Nephron (organoid): Measurements from ENCODE around the gene RAD51AP1.
A peak's percentile ranks its signal among the peaks of the same experiment; 100 is the strongest.

Experiments
- H3K27ac Mint-ChIP-seq, 3 experiments: 2 replicates each; pipeline ENCODE4 v1.8.0; 2020; ENCODE audit warnings: mixed read lengths in 3 of 3, mild to moderate bottlenecking in 2 of 3, moderate library complexity in 1 of 3
- H3K27me3 Mint-ChIP-seq: 2 replicates; pipeline ENCODE4 v1.8.0; 2021; ENCODE audit warnings: low read depth, mild to moderate bottlenecking, moderate library complexity, mixed read lengths
- H3K36me3 Mint-ChIP-seq: 2 replicates; pipeline ENCODE4 v1.8.0; 2020; ENCODE audit warnings: low read depth, mixed read lengths
- H3K4me1 Mint-ChIP-seq: 2 replicates; pipeline ENCODE4 v1.8.0; 2020; ENCODE audit warnings: mixed read lengths
- H3K4me3 Mint-ChIP-seq, 3 experiments: 2 replicates each; pipeline ENCODE4 v1.8.0; 2020; ENCODE audit warnings: mild to moderate bottlenecking in 3 of 3, mixed read lengths in 3 of 3, moderate library complexity in 2 of 3
- H3K9me3 Mint-ChIP-seq: 2 replicates; pipeline ENCODE4 v1.8.0; 2020; ENCODE audit warnings: mixed read lengths
- TF ChIP-seq, protein P1 (sequence below), 3 experiments: fragments of 200-600 bp; sonication (generic); IDR thresholded peaks; one replicate each; pipeline ENCODE4 v1.5.0; 2021; ENCODE audit warnings: antibody characterized with exemption in 3 of 3; ENCODE audit not compliant: unreplicated experiment in 3 of 3

The RAD51AP1 gene

DNA sequence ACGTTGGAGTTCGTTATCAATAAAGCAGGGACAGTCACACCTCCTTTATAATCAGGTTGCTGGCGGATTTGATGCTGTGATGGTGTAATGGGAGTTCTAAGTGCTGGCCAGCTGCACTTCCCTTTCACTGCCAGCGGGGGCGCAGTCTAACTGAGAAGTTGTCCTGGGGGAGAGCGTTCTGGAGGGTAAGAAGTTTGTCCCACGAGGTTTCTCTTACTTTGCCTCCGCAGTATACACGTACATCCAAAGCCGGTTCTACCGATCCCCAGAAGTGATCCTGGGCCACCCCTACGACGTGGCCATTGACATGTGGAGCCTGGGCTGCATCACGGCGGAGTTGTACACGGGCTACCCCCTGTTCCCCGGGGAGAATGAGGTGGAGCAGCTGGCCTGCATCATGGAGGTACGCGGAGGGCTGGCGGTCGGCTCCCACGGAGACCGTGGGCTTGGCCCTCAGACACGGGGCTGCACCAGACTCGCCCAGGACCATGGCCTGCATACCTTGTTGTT, 66.0 kb downstream of the RAD51AP1 start:
- H3K4me1 Mint-ChIP-seq, result peaks cover 13% of the 10 kb centered on the region
- H3K27ac Mint-ChIP-seq, result peak overlapping the region; percentile 57 to 86 (median 78)
- no peaks in the 10 kb centered on the region for H3K36me3 Mint-ChIP-seq
- peak overlapping the region; percentile 95 to 99 (median 98) for H3K4me3 Mint-ChIP-seq
- peaks cover 24% of the 10 kb centered on the region for H3K27me3 Mint-ChIP-seq
- no peaks in the 10 kb centered on the region for H3K9me3 Mint-ChIP-seq
- TF ChIP-seq, protein P1, sequence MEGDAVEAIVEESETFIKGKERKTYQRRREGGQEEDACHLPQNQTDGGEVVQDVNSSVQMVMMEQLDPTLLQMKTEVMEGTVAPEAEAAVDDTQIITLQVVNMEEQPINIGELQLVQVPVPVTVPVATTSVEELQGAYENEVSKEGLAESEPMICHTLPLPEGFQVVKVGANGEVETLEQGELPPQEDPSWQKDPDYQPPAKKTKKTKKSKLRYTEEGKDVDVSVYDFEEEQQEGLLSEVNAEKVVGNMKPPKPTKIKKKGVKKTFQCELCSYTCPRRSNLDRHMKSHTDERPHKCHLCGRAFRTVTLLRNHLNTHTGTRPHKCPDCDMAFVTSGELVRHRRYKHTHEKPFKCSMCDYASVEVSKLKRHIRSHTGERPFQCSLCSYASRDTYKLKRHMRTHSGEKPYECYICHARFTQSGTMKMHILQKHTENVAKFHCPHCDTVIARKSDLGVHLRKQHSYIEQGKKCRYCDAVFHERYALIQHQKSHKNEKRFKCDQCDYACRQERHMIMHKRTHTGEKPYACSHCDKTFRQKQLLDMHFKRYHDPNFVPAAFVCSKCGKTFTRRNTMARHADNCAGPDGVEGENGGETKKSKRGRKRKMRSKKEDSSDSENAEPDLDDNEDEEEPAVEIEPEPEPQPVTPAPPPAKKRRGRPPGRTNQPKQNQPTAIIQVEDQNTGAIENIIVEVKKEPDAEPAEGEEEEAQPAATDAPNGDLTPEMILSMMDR (IDR thresholded peaks at IDR 0.05; ENCODE audit: unreplicated experiment in 3 of 3), result peak; percentile 99 to 100 (median 99)

DNA sequence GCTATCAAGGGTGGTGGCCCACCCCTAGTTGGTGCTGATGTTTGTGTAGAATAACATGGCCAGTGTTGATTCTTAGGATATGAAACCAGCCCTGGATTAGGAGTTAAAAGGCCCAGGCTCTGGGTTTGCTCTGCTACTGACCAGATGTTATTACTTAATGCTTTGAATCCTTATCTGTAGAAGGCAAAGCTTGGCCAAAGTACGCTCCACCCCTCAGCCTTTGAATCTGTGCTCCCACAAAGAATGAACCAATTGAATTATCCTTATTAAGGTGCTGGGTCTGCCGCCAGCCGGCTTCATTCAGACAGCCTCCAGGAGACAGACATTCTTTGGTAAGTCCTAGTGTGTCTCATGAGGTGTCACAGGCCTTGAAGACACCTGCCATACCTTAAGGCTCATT, 68.4 kb downstream of the RAD51AP1 start:
- peaks cover 16% of the 10 kb centered on the region for H3K27me3 Mint-ChIP-seq
- TF ChIP-seq, protein P1 (IDR thresholded peaks at IDR 0.05; ENCODE audit: unreplicated experiment in 3 of 3), result no peak
- peaks cover 4% of the 10 kb centered on the region for H3K36me3 Mint-ChIP-seq
- H3K9me3 Mint-ChIP-seq, result no peaks in the 10 kb centered on the region
- peak overlapping the region in 2 of 3 experiments; percentile 4 to 79 for H3K27ac Mint-ChIP-seq
- H3K4me3 Mint-ChIP-seq, result peak overlapping the region; percentile 55 to 81 (median 66)
- H3K4me1 Mint-ChIP-seq, result peaks cover 13% of the 10 kb centered on the region

DNA sequence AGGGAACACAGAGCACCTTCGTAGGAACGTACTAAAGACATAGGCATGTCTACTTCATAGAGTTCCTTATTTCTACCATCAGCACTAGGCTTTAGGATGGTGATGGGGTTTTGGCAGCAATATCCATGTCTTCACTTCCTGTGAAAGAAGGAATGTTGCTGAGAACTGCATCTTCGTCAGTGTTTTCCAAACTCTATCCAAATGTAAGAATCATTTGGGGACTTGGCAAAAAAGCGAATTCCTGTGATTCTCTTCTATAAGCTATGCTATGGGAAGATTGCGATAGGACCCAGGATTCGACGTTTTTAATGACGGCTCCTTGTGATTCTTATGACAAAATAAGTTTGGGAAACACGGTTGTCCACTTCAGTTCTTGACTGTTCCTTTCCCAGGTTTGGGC, 70.4 kb downstream of the RAD51AP1 start:
- TF ChIP-seq, protein P1 (IDR thresholded peaks at IDR 0.05; ENCODE audit: unreplicated experiment in 3 of 3), result no peak
- Mint-ChIP-seq H3K4me1 (peaks cover 13% of the 10 kb centered on the region), H3K4me3 (no peak overlapping the region), H3K36me3 (peaks cover 18% of the 10 kb centered on the region), H3K27ac (no peak overlapping the region), H3K27me3 (peaks cover 5% of the 10 kb centered on the region), H3K9me3 (no peaks in the 10 kb centered on the region)
